Stimulated activated CD8-positive, alpha-beta memory T cell treated with anti-CD3 and anti-CD28 coated beads, Interleukin-2, amount 100 ng/mL, for 48 hours (primary cell): ENCODE results near the gene PPP1R27.

Experiments
- DNase-seq, 2 donors: peaks; one replicate each; pipeline ENCODE4 v3.0.0-alpha.2; 2020; ENCODE audit warnings: low read depth in 2 of 2

The PPP1R27 gene

DNA sequence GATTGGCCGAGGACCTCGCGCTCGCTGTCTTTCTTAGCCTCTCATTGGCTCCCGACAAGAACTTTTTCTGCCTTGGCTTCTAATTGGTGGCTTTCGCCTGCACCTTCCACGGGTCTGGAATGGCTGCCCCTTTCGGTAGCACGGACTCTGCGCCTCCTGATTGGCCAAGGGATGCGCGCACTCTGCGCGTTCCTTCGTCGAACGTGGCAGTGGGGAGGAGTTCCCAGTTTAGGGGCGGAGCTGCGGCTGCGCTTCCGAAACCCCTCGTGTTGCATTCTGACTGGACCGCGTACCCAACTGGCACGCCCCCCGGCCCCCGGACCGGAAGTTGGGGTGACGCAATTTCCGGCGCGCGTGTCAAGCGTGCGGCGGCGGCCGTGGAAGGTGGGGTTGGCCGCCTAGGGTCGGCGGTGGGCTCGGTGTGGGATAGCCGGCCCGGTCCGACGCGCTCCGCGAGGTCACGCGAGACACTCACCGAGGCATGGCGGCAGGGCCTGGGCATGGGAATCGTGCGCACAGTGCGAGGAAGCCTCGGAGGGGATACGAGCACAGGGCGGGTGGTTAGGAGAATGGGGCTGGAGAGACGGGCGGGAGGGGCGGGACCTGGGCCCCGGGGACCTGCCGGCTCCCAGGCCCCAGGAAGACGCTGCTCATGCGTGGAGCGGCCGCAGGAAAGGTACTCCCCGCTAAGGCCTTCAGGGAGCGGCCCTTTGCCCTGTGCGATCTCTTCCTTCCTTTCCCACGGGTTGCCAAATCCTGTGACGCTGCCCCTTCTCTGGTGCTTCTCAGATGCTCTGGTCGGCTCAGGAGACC is 26.1 kb upstream of the PPP1R27 start:
- peak; percentile 96 to 98 for DNase-seq

GRCh38 chr17:81859906-81860755 is 25.3 kb upstream of the PPP1R27 start, which contains the start of gene P4HB:
Gene P4HB (minus strand): TSS chr17:81860535. CDS start chr17:81860471, 64 bp downstream.
- DNase-seq: peak in 1 of 2 donors; percentile 93

DNA sequence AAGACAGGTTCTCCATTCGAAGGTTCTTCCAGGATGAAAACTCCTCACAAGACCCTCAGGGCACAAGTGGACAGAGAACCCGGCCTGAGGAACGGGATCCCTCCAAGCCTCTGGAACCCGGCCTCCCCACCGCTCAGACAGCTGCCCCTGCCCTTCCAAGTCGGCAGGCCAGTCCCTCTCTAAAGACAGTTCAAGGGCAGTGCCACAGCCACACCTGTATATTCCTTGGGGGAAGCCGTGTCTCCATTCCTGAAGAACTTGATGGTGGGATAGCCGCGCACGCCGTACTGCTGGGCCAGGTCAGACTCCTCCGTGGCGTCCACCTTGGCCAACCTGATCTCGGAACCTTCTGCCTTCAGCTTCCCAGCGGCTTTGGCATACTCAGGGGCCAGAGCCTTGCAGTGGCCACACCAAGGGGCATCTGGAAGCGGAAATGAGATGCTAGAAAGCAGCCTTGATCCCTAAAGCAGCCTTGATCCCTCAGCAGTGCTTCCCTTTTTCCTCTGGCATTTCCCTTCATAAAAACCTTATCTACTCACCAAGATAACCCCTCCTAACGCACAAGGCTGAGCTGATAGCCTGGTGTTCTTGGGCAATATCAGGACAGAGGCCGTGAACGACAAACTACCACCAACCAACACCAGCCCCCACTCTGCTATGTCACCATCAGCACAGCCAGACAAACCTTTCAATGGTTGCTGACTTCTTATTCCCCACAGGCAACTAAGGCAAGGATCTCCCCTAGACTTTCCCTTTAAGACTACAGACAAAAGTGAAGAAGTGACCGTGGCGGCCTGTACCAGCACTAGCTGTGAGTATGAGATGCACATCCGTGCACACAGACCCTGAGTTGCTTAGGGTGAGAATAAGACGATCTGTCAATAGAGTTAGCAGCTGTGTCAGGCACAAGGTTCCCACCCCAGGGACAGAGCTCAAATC is 24.4 kb upstream of the PPP1R27 start:
- no peak for DNase-seq

GRCh38 chr17:81858170-81858966 is 23.5 kb upstream of the PPP1R27 start:
- DNase-seq: no peak

DNA sequence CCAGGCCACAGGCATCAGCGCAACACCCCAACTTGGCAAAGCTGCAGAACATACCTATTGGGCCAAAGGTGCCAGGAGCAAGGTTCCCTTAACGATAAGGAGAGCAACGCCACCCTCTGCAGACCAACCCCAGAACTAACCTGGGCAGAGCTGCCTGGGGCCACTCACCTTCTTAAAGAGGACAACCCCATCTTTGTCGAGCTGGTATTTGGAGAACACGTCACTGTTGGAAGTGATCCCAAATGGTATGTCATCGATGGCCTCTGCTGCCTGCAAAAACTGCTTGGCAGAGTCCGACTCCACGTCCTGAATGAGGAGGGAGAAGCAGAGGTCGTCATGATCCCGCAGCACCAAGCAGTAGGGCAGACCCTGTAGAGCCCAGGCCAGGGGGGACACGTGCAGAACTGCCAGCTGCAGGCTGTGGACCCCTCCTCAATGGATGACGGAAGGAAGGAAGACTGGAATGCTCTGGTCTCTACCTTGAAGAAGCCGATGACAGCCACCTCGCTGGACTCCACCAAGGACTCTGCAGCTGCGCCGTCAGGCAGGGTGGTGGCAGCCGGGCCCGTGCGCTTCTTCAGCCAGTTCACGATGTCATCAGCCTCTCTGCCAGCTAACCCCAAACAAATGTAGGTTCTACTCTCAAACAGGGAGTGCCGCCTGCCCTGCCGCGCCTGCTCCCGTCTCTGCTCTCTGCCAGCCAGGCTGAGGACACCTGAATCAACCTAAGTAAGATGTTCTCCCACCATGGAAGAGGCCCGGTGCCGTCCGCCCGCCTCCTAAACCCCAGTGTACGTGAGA is 20.3 kb upstream of the PPP1R27 start:
- no peak for DNase-seq

GRCh38 chr17:81852237-81852636 is 17.4 kb upstream of the PPP1R27 start:
- DNase-seq: no peak

DNA sequence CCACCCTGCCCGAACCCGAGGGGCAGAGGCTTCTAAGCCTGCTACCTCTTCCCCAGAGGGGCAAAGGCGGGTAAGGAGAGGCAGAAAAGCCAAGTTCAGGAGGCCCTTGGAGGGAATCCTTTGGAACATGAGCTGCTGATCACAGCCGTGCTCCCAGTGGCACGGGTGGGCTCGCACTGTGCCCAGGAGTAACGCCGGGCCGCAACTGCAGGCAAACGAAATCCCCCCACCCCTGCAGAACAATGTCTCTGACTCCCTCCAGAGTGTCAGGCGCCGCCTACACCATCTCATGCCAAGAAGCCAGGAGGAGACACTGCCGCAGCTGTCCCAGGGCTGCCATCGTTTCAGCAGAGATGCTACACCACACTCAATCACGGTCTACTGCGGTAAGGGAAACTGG is 16.6 kb upstream of the PPP1R27 start:
- DNase-seq: no peak

DNA sequence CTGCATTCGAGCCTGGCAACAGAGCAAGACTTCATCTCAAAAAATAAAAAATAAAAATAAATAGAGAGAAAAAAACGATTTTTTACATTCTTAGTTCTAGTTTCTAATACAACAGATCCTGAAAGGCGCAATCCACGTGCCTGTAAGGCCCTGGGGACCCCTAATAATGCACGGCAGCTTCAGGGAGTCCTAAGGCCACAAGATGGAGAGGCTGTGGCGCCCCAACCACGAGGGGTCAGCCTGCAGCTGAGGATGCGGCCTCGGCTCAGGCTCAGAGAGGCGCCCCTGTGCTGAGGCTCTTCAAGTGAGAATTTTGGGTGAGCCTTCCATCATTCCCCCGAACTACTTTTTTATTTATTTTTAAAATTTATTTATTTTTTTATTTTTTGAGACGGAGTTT is 14.6 kb upstream of the PPP1R27 start:
- DNase-seq: no peak

GRCh38 chr17:81846743-81847689 is 12.2 kb upstream of the PPP1R27 start:
- DNase-seq: no peak

DNA sequence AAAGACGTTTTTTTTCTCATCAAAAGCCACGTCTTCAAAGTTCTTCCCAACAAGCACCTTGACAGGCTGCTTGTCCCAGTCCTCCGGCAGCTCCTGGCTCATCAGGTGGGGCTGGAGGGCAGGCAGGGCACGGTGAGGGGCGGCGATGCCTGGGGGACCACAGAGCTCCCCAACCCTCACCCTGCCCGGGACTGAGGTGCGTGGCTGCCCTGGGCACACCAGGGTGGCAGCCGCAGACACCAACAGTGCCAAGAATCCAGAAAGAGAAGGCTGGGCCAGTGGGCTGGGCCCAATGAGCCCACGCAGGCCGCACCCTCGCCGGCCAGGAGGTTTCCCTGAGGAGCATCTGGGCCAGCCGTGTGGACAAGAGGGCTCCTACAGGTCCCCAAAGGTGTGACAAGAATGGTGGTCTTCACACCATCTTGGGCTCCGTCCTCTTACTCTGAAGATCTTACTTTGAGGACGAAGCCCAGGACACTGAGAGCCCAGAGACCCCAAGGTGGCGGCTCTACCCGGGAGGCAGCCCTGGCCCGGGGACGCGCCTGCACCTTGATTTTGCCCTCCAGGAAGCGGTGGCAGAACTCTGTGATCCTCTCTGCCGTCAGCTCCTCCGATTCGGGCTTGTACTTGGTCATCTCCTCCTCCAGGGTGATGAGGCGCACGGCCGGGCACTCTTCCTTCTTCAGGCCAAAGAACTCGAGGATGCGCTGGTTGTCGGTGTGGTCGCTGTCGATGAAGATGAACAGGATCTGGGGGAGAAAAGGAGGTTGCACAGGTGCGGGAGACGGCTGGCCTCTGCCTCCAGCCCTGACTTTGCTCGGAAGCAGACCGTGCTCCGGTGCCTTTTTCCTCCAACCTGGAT is 11.3 kb upstream of the PPP1R27 start:
- DNase-seq: no peak

- no peak for DNase-seq
Measured at GRCh38 chr17:81845361-81845760, 10.5 kb upstream of the PPP1R27 start.

GRCh38 chr17:81844887-81845286 is 10.0 kb upstream of the PPP1R27 start:
- no peak for DNase-seq

DNA sequence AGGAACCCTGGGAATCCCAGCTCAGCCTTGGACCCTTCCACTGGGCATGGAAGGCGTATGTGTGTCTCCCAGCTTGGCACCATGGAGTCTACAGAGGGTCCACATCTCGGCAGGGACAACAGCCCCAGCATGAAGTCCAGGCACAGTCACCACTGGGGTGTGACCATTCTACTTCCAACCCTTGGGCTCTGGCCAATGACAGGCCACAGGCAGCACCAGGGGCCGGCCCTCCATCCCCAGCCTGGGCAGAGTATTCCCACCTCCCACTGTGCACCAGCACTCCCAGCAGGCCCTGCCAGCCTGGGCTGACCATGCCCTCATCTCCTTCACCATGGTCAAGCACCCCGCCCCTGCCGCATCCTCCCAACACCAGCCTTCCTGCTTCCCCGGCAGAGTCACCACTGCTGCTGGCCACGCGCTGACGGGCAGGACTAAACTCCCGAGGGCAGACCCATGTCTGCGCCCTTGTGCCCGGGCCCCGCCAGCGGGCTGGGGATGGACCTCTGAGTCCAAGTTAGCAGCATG is 9.5 kb upstream of the PPP1R27 start:
- no peak for DNase-seq

DNA sequence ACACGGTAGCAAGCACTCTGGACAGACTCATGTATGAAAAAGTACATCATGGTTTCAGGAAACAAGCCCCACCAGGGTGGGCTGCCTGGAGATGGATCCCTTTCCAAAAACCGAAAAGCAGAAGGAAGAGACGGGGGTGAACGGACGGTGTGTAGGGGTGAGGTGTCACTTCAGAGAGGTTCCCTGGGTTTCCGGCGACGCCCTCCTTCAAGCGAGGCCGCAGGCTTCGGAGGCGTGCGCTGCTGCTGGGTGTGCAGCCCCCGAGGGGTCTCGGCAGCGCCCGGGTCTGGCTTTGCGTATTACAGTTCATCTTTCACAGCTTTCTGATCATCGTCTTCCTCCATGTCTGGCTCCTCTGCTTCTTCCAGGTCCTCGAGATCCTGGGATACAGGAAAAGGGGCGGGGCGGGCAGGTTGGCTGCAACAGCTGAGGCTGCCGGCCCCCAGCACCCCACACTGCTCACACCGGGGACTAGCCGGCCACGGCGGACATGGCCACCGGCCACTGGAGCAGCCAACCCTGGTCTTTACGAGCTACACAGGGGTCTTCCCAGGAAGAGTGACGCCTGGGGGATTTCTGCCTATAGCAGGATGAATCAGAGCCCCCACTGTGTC is 9.0 kb upstream of the PPP1R27 start:
- DNase-seq: no peak

GRCh38 chr17:81842725-81843504 is 8.1 kb upstream of the PPP1R27 start:
- DNase-seq: no peak

DNA sequence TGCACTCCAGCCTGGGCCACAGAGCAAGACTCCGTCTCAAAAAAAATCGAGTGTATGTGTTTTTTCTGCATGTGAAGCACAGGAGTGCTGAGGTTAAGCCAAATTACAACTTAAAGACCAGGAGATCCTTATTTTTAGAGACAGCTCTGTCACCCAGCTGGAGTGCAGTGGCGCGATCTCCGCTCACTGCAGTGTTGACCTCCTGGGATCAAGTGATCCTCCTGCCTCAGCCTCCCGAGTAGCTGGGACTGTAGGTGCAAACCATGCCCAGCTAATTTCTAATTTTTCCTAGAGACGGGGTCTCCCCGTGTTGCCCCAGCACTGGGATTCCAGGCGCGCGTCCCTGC is 7.5 kb upstream of the PPP1R27 start:
- DNase-seq: no peak

GRCh38 chr17:81841866-81842265 is 7.0 kb upstream of the PPP1R27 start:
- no peak for DNase-seq
